Measurements from ENCODE around the gene FOXD1.
"Not testable (repeated sequence)": the region's sequence is repeated elsewhere in the genome, so short reads cannot be mapped to it uniquely, and the experiment has no call there.

Gene FOXD1

GRCh38 chr5:73472116-73472515 lies 23.5 kb upstream of the FOXD1 start:
- H3K79me2 ChIP-seq (ENCODE audit: control insufficient read depth, low read length), result no peaks in the 10 kb centered on the region
- H3K27me3 ChIP-seq (ENCODE audit: control insufficient read depth, low read length), result peaks cover 2% of the 10 kb centered on the region; the same call in 1 of the 2 replicates
- no peaks in the 10 kb centered on the region for H4K20me1 ChIP-seq (ENCODE audit: control insufficient read depth, insufficient read depth, low read depth, low read length)
- no peaks in the 10 kb centered on the region for H3K36me3 ChIP-seq (ENCODE audit: control insufficient read depth, low read length)
- TF ChIP-seq EZH2phosphoT487 (IDR thresholded peaks at IDR 0.05; ENCODE audit: borderline replicate concordance, low read length), result no peak
- TF ChIP-seq CTCF (IDR thresholded peaks at IDR 0.05; ENCODE audit: low read depth, low read length, poor library complexity, severe bottlenecking), result no peak
- H3K4me1 ChIP-seq (ENCODE audit: control insufficient read depth, low read length), result no peaks in the 10 kb centered on the region
- no peaks in the 10 kb centered on the region for H3K9me3 ChIP-seq (ENCODE audit: control insufficient read depth, insufficient read depth, low read length)
- H3F3A ChIP-seq (ENCODE audit: control insufficient read depth, insufficient read depth), result no peaks in the 10 kb centered on the region
- no peaks in the 10 kb centered on the region for H3K9me2 ChIP-seq (replicated peaks; ENCODE audit: control insufficient read depth, low read length)
- H3K4me3 ChIP-seq (ENCODE audit: low read length), result no peak overlapping the region
- no peak overlapping the region for H3K27ac ChIP-seq (ENCODE audit: low read depth, low read length)
- no peak overlapping the region for H3K4me2 ChIP-seq (ENCODE audit: low read length)

GRCh38 chr5:73471654-73472053 lies 23.1 kb upstream of the FOXD1 start:
- Histone ChIP-seq H3F3A (ENCODE audit: control insufficient read depth, insufficient read depth) (no peaks in the 10 kb centered on the region), H4K20me1 (ENCODE audit: control insufficient read depth, insufficient read depth, low read depth, low read length) (no peaks in the 10 kb centered on the region), H3K36me3 (ENCODE audit: control insufficient read depth, low read length) (no peaks in the 10 kb centered on the region), H3K4me2 (ENCODE audit: low read length) (no peak overlapping the region), H3K4me3 (ENCODE audit: low read length) (no peak overlapping the region), H3K27ac (ENCODE audit: low read depth, low read length) (no peak overlapping the region), H3K4me1 (ENCODE audit: control insufficient read depth, low read length) (no peaks in the 10 kb centered on the region), H3K79me2 (ENCODE audit: control insufficient read depth, low read length) (no peaks in the 10 kb centered on the region), H3K9me2 (replicated peaks; ENCODE audit: control insufficient read depth, low read length) (no peaks in the 10 kb centered on the region), H3K9me3 (ENCODE audit: control insufficient read depth, insufficient read depth, low read length) (no peaks in the 10 kb centered on the region), H3K27me3 (ENCODE audit: control insufficient read depth, low read length) (peaks cover 2% of the 10 kb centered on the region; the same call in 1 of the 2 replicates)
- TF ChIP-seq EZH2phosphoT487 (IDR thresholded peaks at IDR 0.05; ENCODE audit: borderline replicate concordance, low read length), result no peak
- no peak for TF ChIP-seq CTCF (IDR thresholded peaks at IDR 0.05; ENCODE audit: low read depth, low read length, poor library complexity, severe bottlenecking)

- H3F3A ChIP-seq (ENCODE audit: control insufficient read depth, insufficient read depth), result no peaks in the 10 kb centered on the region
- no peaks in the 10 kb centered on the region for H3K27me3 ChIP-seq (ENCODE audit: control insufficient read depth, low read length)
- no peaks in the 10 kb centered on the region for H3K9me2 ChIP-seq (replicated peaks; ENCODE audit: control insufficient read depth, low read length)
- no peaks in the 10 kb centered on the region for H3K4me1 ChIP-seq (ENCODE audit: control insufficient read depth, low read length)
- TF ChIP-seq EZH2phosphoT487 (IDR thresholded peaks at IDR 0.05; ENCODE audit: borderline replicate concordance, low read length) (no peak), CTCF (IDR thresholded peaks at IDR 0.05; ENCODE audit: low read depth, low read length, poor library complexity, severe bottlenecking) (no peak)
- no peaks in the 10 kb centered on the region for H3K36me3 ChIP-seq (ENCODE audit: control insufficient read depth, low read length)
- no peaks in the 10 kb centered on the region; the same call in 1 of the 2 replicates for H3K9me3 ChIP-seq (ENCODE audit: control insufficient read depth, insufficient read depth, low read length)
- no peak overlapping the region for H3K27ac ChIP-seq (ENCODE audit: low read depth, low read length)
- no peak overlapping the region for H3K4me3 ChIP-seq (ENCODE audit: low read length)
- no peaks in the 10 kb centered on the region for H4K20me1 ChIP-seq (ENCODE audit: control insufficient read depth, insufficient read depth, low read depth, low read length)
- H3K79me2 ChIP-seq (ENCODE audit: control insufficient read depth, low read length), result no peaks in the 10 kb centered on the region
- H3K4me2 ChIP-seq (ENCODE audit: low read length), result no peak overlapping the region
Measured at GRCh38 chr5:73469878-73470277, 21.3 kb upstream of the FOXD1 start.

DNA sequence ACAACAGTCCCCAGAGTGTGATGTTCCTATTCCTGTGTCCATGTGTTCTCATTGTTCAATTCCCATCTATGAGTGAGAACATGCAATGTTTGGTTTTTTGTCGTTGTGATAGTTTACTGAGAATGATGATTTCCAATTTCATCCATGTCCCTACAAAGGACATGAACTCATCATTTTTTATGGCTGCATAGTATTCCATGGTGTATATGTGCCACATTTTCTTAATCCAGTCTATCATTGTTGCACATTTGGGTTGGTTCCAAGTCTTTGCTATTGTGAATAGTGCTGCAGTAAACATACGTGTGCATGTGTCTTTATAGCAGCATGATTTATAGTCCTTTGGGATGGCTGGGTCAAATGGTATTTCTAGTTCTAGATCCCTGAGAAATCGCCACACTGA lies 20.1 kb upstream of the FOXD1 start:
- H3K9me3 ChIP-seq (ENCODE audit: control insufficient read depth, insufficient read depth, low read length); H3F3A ChIP-seq (ENCODE audit: control insufficient read depth, insufficient read depth); H3K9me2 ChIP-seq (replicated peaks; ENCODE audit: control insufficient read depth, low read length); H3K4me3 ChIP-seq (ENCODE audit: low read length); H3K27ac ChIP-seq (ENCODE audit: low read depth, low read length); H3K36me3 ChIP-seq (ENCODE audit: control insufficient read depth, low read length); H3K4me1 ChIP-seq (ENCODE audit: control insufficient read depth, low read length); H4K20me1 ChIP-seq (ENCODE audit: control insufficient read depth, insufficient read depth, low read depth, low read length); H3K79me2 ChIP-seq (ENCODE audit: control insufficient read depth, low read length); H3K4me2 ChIP-seq (ENCODE audit: low read length): not testable (repeated sequence)
- peaks cover 11% of the 10 kb centered on the region for H3K27me3 ChIP-seq (ENCODE audit: control insufficient read depth, low read length)

Data from DOHH2 (cell line).